ENCODE results near the gene C1QTNF12.

Gene C1QTNF12

DNA sequence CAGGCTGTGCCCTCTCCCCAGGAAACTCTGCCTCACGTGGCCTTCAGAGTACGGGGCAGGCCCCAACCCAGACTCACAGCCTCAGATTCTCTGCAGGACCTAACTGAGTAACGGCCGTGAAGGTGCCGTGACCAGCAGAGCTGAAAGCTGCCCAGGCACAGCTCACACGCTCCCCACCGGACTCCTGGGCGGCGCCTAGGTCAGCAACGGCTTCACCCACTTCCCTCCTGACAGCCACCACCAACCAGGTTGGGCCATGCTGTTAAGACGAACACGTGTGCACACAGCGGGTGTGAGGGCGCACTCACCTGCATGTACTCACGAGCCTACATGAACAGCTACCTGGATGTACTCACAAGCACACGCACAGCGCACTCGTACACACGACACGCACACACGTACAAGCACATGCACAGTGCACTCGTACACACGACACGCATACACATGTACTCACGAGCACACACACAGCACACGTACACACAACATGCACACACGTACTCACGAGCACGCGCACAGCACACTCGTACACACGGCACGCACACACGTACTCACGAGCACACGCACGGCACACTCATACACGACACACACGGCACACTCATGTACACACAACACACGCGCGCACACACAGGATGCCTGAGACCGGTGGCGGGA lies 23.8 kb downstream of the C1QTNF12 start:
- TF ChIP-seq, protein P1, sequence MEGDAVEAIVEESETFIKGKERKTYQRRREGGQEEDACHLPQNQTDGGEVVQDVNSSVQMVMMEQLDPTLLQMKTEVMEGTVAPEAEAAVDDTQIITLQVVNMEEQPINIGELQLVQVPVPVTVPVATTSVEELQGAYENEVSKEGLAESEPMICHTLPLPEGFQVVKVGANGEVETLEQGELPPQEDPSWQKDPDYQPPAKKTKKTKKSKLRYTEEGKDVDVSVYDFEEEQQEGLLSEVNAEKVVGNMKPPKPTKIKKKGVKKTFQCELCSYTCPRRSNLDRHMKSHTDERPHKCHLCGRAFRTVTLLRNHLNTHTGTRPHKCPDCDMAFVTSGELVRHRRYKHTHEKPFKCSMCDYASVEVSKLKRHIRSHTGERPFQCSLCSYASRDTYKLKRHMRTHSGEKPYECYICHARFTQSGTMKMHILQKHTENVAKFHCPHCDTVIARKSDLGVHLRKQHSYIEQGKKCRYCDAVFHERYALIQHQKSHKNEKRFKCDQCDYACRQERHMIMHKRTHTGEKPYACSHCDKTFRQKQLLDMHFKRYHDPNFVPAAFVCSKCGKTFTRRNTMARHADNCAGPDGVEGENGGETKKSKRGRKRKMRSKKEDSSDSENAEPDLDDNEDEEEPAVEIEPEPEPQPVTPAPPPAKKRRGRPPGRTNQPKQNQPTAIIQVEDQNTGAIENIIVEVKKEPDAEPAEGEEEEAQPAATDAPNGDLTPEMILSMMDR (IDR thresholded peaks at IDR 0.05; ENCODE audit: low read depth, low read length) = no peak
- no peak for DNase-seq (ENCODE audit: low read depth in 2 of 2)
- H3K4me3 ChIP-seq (replicated peaks in 1 of 2; ENCODE audit: low read depth in 2 of 2, low read length in 2 of 2) = no peak overlapping the region

DNA sequence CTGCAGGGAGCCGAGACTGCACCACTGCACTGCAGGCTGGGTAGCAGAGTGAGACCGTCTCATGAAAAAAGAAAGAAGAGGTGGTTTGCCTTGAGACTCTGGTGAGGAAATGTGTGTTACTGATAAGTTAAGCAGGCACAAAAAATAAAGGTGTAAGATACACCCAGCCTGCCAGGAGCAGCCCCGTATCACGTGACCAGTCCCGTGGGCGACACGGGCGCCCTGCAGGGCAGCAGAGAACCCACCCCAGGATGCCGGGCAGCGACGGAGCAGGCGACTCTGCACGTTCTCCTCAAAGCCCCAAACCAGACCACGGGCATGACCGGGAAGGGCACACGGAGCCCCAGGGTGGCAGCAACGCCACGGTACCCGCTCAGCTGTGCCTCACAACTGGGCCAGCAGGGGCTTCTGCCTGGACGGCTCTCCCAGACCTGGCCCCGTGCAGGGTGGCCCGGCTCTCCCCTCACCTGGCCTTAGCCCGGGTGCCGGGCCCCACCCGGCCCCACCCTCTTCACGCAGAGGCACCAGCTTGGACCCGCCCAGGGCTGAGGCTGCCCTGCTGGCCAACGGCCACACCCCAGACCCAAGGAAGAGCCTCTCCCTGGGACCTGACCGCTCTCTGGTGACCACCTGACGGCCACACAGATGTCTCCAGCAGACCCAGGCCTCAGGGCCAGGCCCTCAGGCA lies 24.5 kb downstream of the C1QTNF12 start:
- H3K4me3 ChIP-seq (replicated peaks in 1 of 2; ENCODE audit: low read depth in 2 of 2, low read length in 2 of 2) = no peak overlapping the region
- DNase-seq (ENCODE audit: low read depth in 2 of 2) = no peak
- TF ChIP-seq, protein P1 (IDR thresholded peaks at IDR 0.05; ENCODE audit: low read depth, low read length) = no peak

DNA sequence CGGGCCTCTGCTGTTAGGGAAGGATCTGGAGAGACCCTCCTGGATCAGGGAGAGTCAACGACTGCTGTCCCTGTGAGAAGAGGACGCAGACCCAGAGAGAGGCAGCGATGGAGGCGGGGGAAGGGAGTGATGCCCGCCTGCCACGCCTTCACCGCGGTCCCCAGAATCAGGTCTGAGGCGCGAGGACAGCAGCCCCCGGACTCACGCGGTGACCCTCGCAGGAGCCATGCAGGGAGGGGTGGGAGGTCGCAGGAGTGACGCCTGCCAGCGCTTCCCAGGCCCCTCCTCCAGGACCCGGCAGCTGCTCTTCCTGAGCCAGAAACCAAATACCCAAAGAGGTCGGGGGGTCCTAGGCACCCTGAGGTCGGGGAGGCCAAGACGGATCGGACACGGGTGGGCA lies 26.3 kb downstream of the C1QTNF12 start:
- H3K4me3 ChIP-seq (replicated peaks in 1 of 2; ENCODE audit: low read depth in 2 of 2, low read length in 2 of 2) = no peak overlapping the region
- TF ChIP-seq, protein P1 (IDR thresholded peaks at IDR 0.05; ENCODE audit: low read depth, low read length) = no peak
- DNase-seq (ENCODE audit: low read depth in 2 of 2) = no peak

DNA sequence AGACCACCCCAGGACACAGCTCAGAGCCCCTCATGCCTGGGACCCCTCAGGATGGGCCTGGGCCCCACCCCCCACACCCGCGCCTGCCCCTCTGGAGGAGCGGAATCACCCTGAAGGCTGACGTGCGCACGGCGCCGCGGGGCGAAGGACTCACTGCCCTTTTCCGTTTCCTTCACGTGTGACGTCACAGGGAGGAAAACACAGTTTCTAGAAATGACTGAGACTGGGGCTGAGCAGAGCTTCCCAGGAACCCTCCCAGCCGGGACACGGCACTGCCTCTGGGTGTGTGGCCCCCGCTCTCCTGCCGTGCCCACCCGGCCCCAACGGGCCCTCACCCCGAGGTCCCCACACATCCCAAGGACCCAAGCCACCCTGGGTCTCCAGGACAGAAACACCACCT lies 27.2 kb downstream of the C1QTNF12 start:
- TF ChIP-seq, protein P1 (IDR thresholded peaks at IDR 0.05; ENCODE audit: low read depth, low read length) = no peak
- no peak for DNase-seq (ENCODE audit: low read depth in 2 of 2)
- no peak overlapping the region for H3K4me3 ChIP-seq (replicated peaks in 1 of 2; ENCODE audit: low read depth in 2 of 2, low read length in 2 of 2)

DNA sequence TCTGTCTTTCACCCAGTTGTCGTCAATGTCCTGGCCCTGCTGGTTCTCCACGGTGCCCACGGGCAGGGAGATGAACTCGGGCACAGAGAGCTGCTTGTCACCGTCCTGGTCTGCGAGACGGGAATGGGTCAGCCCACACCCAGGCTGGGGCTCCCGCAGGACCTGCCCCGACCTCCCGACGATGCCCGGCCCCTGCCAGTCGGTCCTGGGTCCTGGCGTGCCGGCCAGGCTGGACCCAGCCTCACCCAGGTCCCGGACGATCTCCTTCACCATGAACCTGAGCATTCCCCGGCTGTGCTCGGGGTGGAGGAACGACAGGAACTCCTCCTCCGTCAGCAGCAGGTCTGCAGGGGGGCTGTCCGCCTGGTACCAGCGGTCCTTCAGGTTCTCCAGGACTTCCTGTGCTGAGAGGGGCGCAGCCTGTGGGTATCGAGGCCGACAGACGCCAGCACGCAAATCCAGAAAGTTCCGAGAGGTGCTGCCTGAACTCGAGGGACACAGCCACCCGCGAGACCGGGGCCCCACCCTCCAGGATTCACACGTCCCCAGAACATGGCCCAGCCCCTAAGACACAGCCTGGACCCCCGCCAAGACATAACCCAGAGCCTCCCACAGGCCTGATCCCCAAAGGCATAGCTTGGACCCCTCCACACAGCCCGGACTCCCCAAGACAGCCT lies 27.9 kb downstream of the C1QTNF12 start:
- no peak for DNase-seq (ENCODE audit: low read depth in 2 of 2)
- TF ChIP-seq, protein P1 (IDR thresholded peaks at IDR 0.05; ENCODE audit: low read depth, low read length) = no peak
- no peak overlapping the region for H3K4me3 ChIP-seq (replicated peaks in 1 of 2; ENCODE audit: low read depth in 2 of 2, low read length in 2 of 2)

DNA sequence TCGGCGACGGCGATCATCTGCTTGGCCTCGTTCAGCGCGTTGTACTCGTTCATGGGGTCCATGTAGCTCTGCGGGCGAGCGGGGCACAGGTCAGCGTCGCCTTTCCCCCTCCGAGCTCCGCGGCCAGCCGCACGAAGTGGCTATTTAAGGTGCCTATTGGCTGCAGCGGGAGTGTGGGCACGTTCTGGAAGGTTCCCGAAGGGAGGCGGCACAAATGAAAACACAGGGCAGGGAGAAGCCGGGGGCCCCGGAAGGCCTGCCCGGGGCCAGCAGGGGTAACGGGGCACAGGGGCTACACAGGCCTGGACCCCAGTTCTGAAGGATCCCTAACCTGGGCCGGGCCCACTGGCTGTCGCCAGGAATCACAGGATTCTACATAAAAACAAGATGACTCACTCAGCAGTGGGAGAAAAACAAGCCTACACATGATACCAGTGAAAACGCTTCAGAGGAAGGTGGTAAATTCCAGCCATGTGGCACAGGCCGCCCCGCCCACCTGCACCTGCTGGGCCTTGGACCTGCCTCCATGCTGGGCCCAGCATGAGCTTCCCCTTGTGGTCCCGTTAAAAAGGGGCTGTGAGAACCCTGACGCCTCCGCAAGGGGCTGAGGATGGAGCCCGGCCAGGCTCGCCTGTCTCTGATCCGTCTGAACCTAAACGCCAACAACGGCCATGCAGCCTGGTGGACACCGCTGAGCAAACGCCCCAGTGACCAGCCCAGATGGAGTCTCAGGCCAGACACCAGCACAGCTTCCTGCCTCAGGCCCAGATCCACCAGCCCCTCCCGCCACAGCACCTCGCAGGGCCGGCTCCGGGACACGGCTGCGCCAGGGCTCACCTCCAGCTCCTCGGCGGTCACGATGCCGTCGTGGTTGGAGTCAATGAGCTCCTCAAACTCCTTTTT lies 28.6 kb downstream of the C1QTNF12 start:
- no peak overlapping the region for H3K4me3 ChIP-seq (replicated peaks in 1 of 2; ENCODE audit: low read depth in 2 of 2, low read length in 2 of 2)
- peak in 1 of 2 donors; percentile 30 for DNase-seq (ENCODE audit: low read depth in 2 of 2)
- TF ChIP-seq, protein P1 (IDR thresholded peaks at IDR 0.05; ENCODE audit: low read depth, low read length) = no peak

Measured in cardiac fibroblast (primary cell).